ENCODE results near the gene RPH3AL.

DNA sequence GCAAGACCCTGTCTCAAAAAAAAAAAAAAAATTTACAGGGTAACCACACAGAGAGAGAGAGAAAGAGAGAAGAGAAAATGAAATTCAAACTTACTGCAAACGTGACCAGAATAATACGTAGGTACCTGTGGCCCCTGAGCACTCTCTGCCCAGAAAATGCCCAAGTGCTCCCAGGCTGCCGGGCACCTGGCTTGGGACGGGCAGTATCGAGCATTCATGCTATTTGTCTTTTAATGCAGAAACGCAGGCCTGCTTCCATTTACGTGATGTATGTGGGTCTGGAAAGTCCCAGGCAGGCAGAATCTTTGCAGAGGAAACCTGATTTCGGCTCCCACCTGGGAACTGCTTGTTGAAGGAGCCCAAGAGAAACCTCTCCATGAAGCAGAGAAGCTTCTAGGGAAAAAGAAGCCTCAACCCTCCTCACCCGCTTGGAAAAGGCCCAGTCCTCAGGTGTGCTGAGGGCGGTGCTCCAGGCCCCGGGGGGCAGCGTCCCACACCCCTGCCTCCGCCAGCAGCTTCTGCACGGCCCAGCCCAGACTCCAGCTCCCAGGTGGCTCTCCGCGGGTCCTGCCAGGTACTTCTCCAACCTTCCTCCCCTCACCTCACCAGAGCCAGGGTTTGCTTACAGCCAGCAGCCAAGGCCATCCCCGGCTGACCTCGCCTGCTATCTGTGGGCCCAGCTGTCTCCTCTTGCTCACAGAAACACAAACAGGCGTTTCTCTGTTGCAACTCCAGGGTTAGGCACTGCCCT lies 14.0 kb downstream of the RPH3AL start:
- TF ChIP-seq, protein P1, sequence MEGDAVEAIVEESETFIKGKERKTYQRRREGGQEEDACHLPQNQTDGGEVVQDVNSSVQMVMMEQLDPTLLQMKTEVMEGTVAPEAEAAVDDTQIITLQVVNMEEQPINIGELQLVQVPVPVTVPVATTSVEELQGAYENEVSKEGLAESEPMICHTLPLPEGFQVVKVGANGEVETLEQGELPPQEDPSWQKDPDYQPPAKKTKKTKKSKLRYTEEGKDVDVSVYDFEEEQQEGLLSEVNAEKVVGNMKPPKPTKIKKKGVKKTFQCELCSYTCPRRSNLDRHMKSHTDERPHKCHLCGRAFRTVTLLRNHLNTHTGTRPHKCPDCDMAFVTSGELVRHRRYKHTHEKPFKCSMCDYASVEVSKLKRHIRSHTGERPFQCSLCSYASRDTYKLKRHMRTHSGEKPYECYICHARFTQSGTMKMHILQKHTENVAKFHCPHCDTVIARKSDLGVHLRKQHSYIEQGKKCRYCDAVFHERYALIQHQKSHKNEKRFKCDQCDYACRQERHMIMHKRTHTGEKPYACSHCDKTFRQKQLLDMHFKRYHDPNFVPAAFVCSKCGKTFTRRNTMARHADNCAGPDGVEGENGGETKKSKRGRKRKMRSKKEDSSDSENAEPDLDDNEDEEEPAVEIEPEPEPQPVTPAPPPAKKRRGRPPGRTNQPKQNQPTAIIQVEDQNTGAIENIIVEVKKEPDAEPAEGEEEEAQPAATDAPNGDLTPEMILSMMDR (tag by site-specific recombination; IDR thresholded peaks at IDR 0.05), result no peak
- TF ChIP-seq ZNF776 (tag by site-specific recombination; IDR thresholded peaks at IDR 0.05; ENCODE audit: borderline replicate concordance), result no peak
- no peak for TF ChIP-seq ZNF76 (tag by site-specific recombination; IDR thresholded peaks at IDR 0.05; ENCODE audit: borderline replicate concordance, low read depth)
- no peak for TF ChIP-seq ZSCAN30 (tag by site-specific recombination; IDR thresholded peaks at IDR 0.05)
- TF ChIP-seq, protein P2, sequence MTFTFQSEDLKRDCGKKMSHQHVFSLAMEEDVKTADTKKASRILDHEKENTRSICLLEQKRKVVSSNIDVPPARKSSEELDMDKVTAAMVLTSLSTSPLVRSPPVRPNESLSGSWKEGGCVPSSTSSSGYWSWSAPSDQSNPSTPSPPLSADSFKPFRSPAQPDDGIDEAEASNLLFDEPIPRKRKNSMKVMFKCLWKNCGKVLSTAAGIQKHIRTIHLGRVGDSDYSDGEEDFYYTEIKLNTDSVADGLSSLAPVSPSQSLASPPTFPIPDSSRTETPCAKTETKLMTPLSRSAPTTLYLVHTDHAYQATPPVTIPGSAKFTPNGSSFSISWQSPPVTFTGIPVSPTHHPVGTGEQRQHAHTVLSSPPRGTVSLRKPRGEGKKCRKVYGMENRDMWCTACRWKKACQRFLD (tag by site-specific recombination; IDR thresholded peaks at IDR 0.05), result no peak
- no peak for TF ChIP-seq ZNF837 (tag by site-specific recombination; IDR thresholded peaks at IDR 0.05)
- TF ChIP-seq ZNF132 (tag by site-specific recombination; IDR thresholded peaks at IDR 0.05; ENCODE audit: borderline replicate concordance), result no peak
